Spleen (tissue), 7 donors: ENCODE measurements around the gene STARD13.

ENCODE experiments used
- CTCF ChIP-seq, 11 experiments: fragments of 200-600 bp in 7 of 11; fragments of 450-650 bp in 4 of 11; sonication (generic) in 4 of 11; IDR thresholded peaks in 8 of 11; conservative IDR thresholded peaks in 3 of 11; 1 replicate in 7 of 11; 2 replicates in 4 of 11; pipeline versions ENCODE4 v1.4.0 to v1.8.0; 2016 to 2021; ENCODE audit warnings: antibody characterized with exemption in 11 of 11, inconsistent platforms in 4 of 11, mild to moderate bottlenecking in 1 of 11
- POLR2A ChIP-seq, 3 donors: fragments of 450-650 bp; IDR thresholded peaks; one replicate each; pipeline ENCODE4 v1.5.1; 2017; ENCODE audit warnings: antibody characterized with exemption in 3 of 3, mild to moderate bottlenecking in 1 of 3
- donor health status: DM: no; HTN: no; CAD: no; lungs with moderate emphysema.
- donor health status: DM: no; HTN: no; CAD: no.
- donor health status: DM: no; HTN: no; CAD: no.

GRCh38 chr13:33164331-33164730, 121.2 kb downstream of the STARD13 start:
- TF ChIP-seq POLR2A (IDR thresholded peaks at IDR 0.05) = no peak
- no peak for TF ChIP-seq CTCF (IDR thresholded peaks at IDR 0.05 in 8 of 11, conservative IDR thresholded peaks at IDR 0.05 in 3 of 11)
